HG03175 (cell line): ENCODE data around the gene USP28.
A peak's percentile ranks its signal among the peaks of the same experiment; 100 is the strongest.
"Not testable (repeated sequence)": the region's sequence is repeated elsewhere in the genome, so short reads cannot be mapped to it uniquely, and the experiment has no call there.

ENCODE experiments used
- ATAC-seq: cut with Tn5 transposase; IDR thresholded peaks from one replicate; pipeline ENCODE4 v1.9.1; 2021; ENCODE audit warnings: mild to moderate bottlenecking, moderate library complexity; ENCODE audit not compliant: unreplicated experiment

The USP28 gene

DNA sequence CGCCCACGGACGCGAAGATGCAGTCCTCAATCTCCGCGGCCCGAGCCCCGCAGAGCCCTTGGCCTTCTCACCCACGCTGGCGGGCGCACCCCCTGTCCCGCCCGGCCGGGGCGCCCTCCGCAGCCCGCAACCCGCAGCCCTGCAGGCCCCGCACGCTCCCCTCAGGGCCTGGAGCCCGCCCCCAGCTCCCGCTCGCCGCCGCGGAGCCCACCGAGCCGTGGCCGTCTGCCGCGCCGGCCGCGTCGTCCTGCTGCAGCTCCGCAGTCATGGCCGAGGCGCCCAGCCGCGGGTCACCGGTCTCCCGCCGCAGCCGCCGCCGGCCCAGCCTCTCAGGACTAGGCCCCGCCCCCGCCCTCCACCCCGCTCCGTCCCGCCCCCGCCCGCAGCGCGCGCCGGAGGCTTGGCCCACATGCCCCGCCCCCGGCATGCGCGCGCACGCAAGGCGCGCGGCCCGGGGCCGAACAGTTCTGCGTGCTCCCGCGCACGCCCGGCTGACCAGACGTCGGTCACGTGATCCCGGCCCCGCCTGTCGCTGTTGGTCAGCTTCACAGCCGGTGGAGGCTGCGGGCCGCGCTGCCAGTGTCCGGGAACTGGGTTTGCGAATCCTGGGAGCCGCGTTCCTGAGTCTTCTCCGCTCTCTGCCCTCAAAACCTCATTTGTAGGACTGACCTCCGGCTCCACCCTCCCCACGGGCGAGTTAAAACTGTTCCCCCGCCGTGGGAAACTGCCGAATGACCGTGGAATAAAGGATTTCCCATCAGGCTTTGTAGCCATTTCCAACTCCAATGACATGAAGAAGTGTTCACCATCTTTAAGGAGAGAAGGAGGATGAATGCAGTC, at the start of gene USP28:
Gene USP28, minus strand, starts transcription at position 339 of the 840 bp plus-strand sequence. Its CDS starts 71 bp downstream, at position 268.
- peak; percentile 84 for ATAC-seq

DNA sequence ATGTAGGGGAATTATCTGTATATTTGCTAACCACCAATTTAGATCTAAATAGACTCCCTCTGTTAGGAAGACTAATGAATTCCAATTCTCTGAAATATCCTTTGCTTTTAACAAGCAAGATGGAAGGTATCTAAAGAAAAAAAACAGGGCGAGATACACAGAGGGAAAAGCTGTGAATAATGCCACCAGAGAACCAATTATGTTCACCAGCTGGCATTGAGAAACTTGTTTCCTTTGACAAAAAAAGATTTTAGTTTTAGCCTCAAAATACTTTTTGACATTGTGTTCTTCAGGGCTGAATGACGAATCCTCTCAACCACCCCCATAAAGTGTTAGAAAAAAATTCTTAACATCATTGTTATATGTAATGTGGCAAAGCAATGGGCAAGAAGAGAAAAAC, 48.2 kb upstream of the USP28 start:
- ATAC-seq = no peak

- ATAC-seq = not testable (repeated sequence)
These were observed 36.1 kb upstream of the USP28 start for GRCh38 chr11:113911491-113911890.

DNA sequence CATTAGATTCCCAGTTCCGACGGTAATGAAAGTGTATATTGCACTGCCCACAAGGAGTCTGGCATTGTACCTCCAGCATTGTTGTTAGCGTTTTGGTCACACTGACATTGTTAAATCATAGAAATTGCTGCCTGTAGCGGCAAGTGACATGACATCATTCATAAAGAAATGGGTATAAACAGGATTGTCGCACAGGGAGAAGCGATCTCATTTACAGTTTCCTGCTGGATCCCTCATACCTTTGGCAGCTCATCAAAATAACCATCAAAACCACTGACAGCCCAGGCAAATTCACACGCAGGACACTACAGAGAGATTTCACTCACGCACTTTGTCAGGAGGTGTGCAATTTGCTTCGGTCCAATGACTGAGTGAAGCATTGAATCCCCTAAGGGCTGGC, 32.7 kb upstream of the USP28 start:
- ATAC-seq = no peak

GRCh38 chr11:113907681-113908080, 32.3 kb upstream of the USP28 start:
- no peak for ATAC-seq

- ATAC-seq = no peak
These were observed 31.8 kb upstream of the USP28 start for GRCh38 chr11:113907152-113907551.

GRCh38 chr11:113906516-113906915, 31.1 kb upstream of the USP28 start:
- no peak for ATAC-seq

DNA sequence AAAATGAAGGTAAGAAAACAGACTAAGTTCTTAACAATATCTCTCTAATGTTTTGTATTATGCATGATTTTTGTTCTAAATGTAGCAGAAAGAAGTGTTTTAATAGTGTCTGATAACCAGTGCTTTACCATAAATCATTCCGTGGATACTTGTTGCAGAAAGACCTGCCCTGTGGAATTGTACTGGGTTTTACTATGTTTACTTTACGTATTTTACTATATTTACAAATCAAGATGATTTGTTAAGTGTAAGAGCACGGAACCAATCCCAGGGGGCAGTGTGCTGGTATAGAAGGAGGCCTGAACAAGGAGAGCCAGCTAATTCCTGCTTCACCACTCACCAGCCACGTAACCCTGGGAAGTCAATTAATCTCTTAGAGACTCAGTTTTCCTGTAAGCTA, 30.7 kb upstream of the USP28 start:
- no peak for ATAC-seq

DNA sequence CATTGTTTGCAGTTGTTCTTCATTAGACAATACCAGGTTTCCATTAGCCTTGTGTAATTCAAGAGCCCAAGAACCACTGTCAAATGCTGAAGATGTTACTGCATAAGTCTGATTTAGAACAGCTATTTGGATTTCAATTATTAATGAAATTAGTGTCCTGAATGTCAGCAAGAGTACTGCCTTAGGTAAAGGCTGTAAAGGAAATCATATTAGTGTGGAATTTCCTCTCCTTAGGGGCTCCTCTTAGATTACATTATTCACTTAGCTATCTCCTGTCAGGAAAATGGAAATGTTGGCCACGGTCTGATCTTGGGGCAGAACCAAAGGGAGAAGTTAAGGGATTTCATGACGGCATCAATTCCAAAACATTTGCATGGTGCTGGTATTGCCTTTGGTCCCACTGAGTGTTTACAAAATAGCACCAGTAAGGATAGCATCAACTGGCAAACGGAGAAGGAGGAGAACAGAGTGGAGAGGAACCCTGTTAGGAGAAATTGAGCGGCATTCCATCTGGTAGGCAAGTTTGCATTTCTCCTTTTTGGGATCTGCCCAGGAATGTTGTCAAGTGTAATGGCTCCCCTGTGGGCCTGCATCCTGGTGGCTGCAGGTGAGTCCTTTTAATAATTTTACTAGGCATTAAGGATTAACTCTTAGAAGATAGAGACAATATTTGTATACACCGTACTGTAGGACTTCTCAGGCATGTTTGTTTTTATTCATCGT, 29.2 kb upstream of the USP28 start, which contains the start of gene HTR3B:
Gene HTR3B, plus strand, starts transcription at position 418 of the 723 bp plus-strand sequence. Its CDS starts 138 bp downstream, at position 556.
- ATAC-seq = no peak

- ATAC-seq = no peak
These were observed 25.8 kb upstream of the USP28 start for GRCh38 chr11:113901141-113901540.

DNA sequence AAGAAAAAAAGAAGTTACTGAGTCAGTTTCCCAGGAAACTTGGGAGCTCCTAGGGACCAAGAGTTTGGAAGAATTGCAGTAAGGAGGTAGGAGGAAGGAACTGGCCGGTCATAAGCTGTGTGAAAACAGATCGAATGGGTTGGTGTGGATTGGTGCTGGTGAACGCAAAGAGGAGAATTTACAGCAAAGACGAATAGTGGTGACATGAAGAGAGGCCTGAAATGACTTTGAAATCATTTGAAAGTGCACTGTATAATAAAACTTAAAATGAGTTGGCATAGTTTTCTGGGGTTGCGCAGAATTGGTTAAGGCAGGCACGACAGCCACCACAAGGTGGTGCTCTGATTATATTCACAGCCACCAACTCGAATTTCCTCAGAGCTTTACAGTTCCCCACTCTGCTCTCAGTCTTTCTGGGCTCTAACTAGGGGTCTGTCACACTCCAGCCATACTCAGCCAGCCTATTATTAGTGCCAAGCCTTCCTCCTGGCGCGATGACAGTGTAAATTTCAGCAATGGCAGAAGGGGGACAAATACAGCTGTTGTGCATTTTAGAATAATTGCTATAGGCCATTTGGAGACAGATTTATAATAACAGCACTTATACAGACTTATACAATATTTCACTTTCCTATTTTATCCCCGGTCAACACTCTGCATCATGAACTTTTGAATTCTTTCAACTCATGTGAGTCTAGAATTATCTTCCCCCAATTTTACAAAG, 20.9 kb upstream of the USP28 start:
- no peak for ATAC-seq

GRCh38 chr11:113895367-113896155, 20.2 kb upstream of the USP28 start:
- ATAC-seq = no peak

DNA sequence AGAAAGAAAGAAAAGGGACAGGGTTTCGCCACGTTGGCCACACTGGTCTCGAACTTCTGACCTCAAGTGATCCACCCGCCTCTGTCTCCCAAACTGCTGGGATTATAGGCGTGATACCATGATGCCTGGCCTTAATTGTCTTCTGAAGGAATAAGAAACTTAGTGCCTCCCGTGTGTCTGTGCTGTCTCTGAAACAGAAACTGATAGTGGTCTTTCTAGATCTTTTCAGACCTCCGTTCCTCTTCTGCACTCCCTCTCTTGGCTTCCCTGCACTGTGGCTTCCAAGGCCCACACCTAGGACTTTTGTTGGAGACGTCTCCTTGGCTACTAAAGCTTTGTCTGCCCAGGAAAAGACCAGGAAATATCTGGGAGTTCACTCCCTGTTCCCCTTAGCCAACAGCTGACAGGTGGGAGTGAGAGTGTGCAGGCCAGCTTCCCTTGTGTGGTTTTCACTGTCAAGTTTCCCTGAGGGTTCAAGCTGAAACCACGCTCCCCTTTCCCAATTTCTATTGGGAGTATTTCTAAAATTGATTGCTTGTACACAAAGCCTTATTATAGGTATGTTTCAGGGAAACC, 19.1 kb upstream of the USP28 start:
- no peak for ATAC-seq

GRCh38 chr11:113888848-113889247, 13.5 kb upstream of the USP28 start:
- ATAC-seq = no peak

DNA sequence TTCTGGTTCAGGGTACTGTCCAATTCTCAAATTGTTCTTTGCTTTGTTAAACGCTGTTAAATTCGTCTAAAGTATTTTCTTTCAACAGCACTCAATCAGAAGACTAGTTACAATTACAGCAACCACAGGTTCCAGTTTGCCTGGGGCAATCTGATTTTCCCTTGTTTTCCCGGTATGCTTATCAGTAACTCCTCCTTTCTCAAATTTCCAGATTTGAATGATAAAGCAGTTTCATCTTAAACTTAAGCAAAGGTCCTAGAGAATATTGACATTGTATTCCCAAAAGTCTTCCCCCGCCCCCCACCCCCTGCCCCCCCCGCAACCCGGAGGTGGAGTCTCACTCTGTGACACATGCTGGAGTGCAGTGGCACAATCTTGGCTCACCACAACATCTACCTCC, 10.5 kb upstream of the USP28 start:
- ATAC-seq = no peak

- ATAC-seq = no peak
These were observed 9.0 kb upstream of the USP28 start for GRCh38 chr11:113884361-113884836.

DNA sequence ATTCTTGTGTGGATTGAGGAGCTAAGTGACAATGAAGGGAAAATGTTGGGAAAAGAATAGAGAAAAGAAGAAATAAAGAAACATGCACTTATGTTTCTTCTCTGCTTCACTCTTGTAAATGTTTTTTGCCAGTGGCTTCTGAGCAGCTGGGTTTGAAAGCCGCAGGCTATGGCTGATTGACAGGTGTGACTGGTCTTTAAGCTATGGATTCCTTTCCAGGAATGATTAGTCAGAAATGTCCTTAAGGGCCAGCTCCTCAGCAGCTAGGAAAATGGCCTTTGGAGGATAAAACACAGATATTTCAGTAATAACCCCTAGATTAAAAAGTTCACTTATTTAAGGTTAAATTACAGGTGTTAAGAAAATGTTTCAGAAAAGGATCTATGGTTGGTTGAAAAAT, 6.5 kb upstream of the USP28 start:
- ATAC-seq = no peak

DNA sequence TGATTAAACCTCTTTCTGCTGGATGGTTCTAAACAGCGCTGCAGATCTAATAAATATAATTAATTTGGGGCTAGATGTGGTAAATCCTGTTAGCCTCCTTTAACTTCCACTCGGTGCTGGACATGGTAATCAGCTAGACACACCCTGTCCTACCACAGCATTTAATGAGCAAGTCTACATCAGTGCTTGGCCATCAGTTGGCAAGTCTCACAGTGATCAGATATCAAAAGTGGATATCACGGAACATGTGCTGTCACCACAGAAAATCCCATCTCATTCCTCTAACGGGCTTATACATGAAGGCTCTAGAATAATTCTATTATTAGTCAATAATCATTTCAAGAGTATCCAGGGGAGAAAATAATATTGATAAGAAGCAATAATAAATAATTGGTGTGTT, 5.6 kb upstream of the USP28 start:
- no peak for ATAC-seq

DNA sequence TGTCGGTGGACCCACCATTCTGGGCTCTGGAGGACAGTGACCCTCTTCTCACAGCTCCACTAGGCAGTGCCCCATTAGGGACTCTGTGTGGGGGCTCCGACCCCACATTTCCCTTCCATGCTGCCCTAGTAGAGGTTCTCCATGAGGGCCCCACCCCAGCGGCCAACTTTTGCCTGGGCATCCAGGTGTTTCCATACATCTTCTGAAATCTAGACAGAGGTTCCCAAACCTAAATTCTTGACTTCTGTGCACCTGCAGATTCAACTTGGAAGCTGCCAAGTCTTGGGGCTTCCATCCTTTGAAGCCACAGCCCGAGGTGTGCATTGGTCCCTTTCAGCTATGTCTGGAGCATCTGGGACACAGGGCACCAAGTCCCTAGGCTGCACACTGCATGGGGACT, 4.1 kb upstream of the USP28 start:
- ATAC-seq = not testable (repeated sequence)

- ATAC-seq = no peak
These were observed 2.3 kb upstream of the USP28 start for GRCh38 chr11:113877670-113878055.
